ENCODE data around the gene SUSD1. TPM values are rescaled to one million over a fixed set of nuclear protein-coding genes. Genes with fewer than 3 reads are reported as not detected.

Gene SUSD1
- total and polyA plus RNA-seq, 2 of the 13 experiments (the other 11 are each of a cell fraction or from before 2014, with no cell fraction given), result 25.9 to 32.3 TPM

DNA sequence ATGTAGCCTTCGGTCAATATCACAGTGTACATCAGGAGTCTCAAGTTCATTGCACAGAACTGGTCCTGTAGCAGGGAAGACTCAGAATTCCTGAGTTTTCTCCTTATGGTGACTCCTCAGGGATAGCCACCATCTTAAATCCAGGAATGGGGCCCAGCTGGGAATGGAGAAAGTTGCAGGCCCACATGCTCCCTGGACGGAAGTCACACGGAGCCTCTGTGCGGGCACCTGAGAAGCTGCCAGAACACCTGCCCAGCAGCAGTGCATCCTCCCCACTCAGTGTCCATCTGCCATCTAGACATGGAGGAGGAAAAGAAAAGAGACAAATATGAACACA is 133.9 kb downstream of the SUSD1 start (continued):
- no peak for TF ChIP-seq KLF13 (CRISPR knock-in tag; IDR thresholded peaks at IDR 0.05)

DNA sequence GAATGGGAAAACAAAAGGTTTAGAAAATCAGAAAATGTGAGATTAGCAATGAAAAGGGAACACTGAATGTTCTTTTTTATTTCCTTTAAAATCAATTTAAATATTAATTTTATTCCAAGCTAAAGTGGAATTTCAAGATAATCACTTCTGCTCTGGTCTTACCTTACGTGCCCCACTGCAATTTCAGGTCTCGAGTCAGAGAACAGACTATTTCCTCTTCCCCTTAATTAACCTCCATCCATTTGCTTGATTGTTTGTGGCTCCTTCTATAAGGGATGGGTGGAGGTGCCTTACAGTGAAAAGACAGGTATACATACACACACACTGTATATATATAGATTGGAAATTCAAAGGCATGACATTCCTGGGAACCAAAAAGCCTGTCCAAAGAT is 137.1 kb downstream of the SUSD1 start:
- 96% methylated on average over 2 of the region's 2 CpGs for WGBS (ENCODE audit: low lambda C conversion rate)
- H3K9me3 ChIP-seq (ENCODE audit: low read length), result no peaks in the 10 kb centered on the region
- ChIA-PET CTCF (ENCODE audit: low intra/inter-chr PET ratio, low total read pairs) (no interaction called here), POLR2A (no interaction called here)
- H3K27me3 ChIP-seq (ENCODE audit: control insufficient read depth in 1 of 2, insufficient read depth in 2 of 2, low read length in 2 of 2), result no peaks in the 10 kb centered on the region
- FAIRE-seq, result no peak
- no peak overlapping the region for H2AFZ ChIP-seq (ENCODE audit: low read length)
- BruUV-seq (replicated peaks), result no TSS peak
- no peak for ATAC-seq
- H3K4me2 ChIP-seq (ENCODE audit: low read depth, low read length), result no peak overlapping the region
- no peak overlapping the region for H3K27ac ChIP-seq (ENCODE audit: extremely low read length, insufficient read depth, low read length)
- no peak overlapping the region for H3K4me3 ChIP-seq (replicated peaks in 1 of 3; ENCODE audit: insufficient read depth in 1 of 3, low read depth in 2 of 3, low read length in 3 of 3)
- TF ChIP-seq SOX5 (CRISPR knock-in tag; IDR thresholded peaks at IDR 0.05; ENCODE audit: borderline replicate concordance), result no peak
- no peak for TF ChIP-seq ZKSCAN8 (CRISPR knock-in tag; IDR thresholded peaks at IDR 0.05; ENCODE audit: borderline replicate concordance)
- TF ChIP-seq ZMYM4 (CRISPR knock-in tag; IDR thresholded peaks at IDR 0.05), result no peak
- no peak for TF ChIP-seq HMG20B (CRISPR knock-in tag; conservative IDR thresholded peaks at IDR 0.05)
- TF ChIP-seq KLF13 (CRISPR knock-in tag; IDR thresholded peaks at IDR 0.05), result no peak
- no peak for TF ChIP-seq SATB2 (CRISPR knock-in tag; IDR thresholded peaks at IDR 0.05)
- TF ChIP-seq NKX3-1 (CRISPR knock-in tag; IDR thresholded peaks at IDR 0.05), result no peak
- no peak for TF ChIP-seq ZNF883 (CRISPR knock-in tag; IDR thresholded peaks at IDR 0.05; ENCODE audit: not compliant biosample characterization)
- no peak for TF ChIP-seq DDIT3 (CRISPR knock-in tag; IDR thresholded peaks at IDR 0.05)
- TF ChIP-seq TFDP2 (CRISPR knock-in tag; IDR thresholded peaks at IDR 0.05), result no peak
- in situ Hi-C loops (cut with HindIII; ENCODE audit: extremely low pct_ligation_motif_present, low pct_unique_long_range_greater_than_20kb) (no loop called here), intact Hi-C loops (cut with micrococcal nuclease; ENCODE audit: unreplicated experiment) (no loop called here)
- peaks cover 4 to 25% of the 10 kb centered on the region in 2 experiments; a peak in 4 of 5 replicates for H3K36me3 ChIP-seq (replicated peaks in 1 of 2; ENCODE audit: control insufficient read depth in 1 of 2, insufficient read depth in 2 of 2, low read length in 2 of 2)
- no peak for DNase-seq (ENCODE audit: low spot score)
- peaks cover 12% of the 10 kb centered on the region for H3K4me1 ChIP-seq (ENCODE audit: insufficient read depth, low read length)
- no peaks in the 10 kb centered on the region for H4K20me1 ChIP-seq (ENCODE audit: insufficient read depth, low read length)
- H3K79me2 ChIP-seq (ENCODE audit: insufficient read depth, low read length), result no peaks in the 10 kb centered on the region
- H3K9ac ChIP-seq (ENCODE audit: insufficient read depth, low read depth, low read length), result no peak overlapping the region

Data from HepG2 (cell line).